HEK293T (cell line): ENCODE data around the gene RANBP3.
"Not testable (repeated sequence)": the region's sequence is repeated elsewhere in the genome, so short reads cannot be mapped to it uniquely, and the experiment has no call there.

Experiments used
- HDGF ChIP-seq: fragments of 450-650 bp; IDR thresholded peaks from 2 replicates; pipeline ENCODE4 v1.6.1; 2017; ENCODE audit warnings: antibody characterized with exemption, borderline replicate concordance
- SUZ12 ChIP-seq: fragments of 450-650 bp; IDR thresholded peaks from 2 replicates; pipeline ENCODE4 v1.6.1; 2016; ENCODE audit warnings: mild to moderate bottlenecking
- TARDBP ChIP-seq: fragments of 450-650 bp; IDR thresholded peaks from 2 replicates; pipeline ENCODE4 v1.6.1; 2016
- ZNF384 ChIP-seq: fragments of 450-650 bp; IDR thresholded peaks from 2 replicates; pipeline ENCODE4 v1.6.1; 2016

- TF ChIP-seq ZNF384, TARDBP, SUZ12, HDGF: not testable (repeated sequence)
Measured at GRCh38 chr19:5884065-5884811, 93.7 kb downstream of the RANBP3 start.
